ENCODE measurements around the gene HIGD1A.
A peak's percentile ranks its signal among the peaks of the same experiment; 100 is the strongest.
"Not testable (repeated sequence)": the region's sequence is repeated elsewhere in the genome, so short reads cannot be mapped to it uniquely, and the experiment has no call there.

The HIGD1A gene

DNA sequence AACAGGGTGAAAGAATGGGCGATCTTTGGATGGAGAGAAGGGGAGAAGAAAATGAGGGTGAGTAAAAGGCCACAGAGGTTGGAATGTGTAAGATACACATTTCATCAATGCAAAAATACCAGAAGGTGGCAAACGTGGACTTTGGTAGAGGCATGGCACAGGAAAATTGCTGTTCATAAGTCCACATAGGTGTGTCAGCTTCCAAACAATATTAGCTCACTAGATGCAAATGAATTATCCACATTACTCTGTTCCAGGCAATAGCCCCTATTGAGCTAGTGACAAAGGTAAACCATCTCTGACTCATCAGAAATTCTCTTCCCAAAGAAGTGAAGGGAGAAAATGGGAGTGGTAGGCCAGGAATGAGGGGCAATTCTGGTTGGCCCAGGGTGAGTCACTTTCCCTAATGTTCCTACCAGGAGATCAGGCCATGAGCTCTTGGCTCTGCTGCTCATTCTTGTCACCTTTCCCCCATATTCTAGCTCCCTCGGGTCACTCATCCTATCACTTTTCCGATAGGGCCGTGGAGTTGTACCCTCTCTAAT, 24.9 kb upstream of the HIGD1A start:
- DNase-seq = no peak

DNA sequence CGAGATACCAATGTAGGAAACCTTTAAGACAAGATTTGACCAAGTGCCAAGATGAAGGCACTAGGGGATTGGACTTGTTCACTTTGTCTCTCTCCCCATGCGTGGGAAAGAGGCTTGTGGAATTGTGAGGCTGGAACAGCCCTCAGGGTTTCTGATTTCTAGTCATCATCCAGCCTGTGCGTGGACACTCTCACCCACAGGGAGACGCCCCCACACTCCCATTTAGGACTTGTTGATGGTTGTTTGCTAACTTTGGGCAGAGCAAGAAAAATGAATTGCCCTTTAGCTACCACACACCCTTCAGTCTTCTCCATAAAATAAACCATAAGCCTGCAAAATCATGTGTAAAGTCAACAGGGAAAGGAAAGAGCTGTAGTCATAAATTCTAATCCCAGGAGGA, 23.4 kb upstream of the HIGD1A start:
- no peak for DNase-seq

DNA sequence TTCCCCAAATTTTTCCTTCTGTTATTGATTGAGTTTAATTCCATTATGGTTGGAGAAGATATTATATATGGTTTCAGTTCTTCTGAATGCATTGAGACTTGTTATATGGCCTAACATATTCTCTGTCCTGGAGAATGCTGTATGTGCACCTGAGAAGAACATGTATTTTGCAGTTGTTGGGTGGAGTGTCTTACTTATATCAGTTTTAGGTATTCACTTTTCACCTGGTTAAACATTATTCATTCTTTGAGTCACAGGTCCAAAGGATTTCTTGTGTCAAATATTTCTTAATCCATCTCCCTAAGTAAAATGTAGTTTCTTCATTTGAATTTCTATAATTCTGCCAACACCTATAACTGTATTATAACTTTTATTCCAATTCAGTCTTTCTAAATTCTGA, 22.7 kb upstream of the HIGD1A start:
- no peak for DNase-seq

DNA sequence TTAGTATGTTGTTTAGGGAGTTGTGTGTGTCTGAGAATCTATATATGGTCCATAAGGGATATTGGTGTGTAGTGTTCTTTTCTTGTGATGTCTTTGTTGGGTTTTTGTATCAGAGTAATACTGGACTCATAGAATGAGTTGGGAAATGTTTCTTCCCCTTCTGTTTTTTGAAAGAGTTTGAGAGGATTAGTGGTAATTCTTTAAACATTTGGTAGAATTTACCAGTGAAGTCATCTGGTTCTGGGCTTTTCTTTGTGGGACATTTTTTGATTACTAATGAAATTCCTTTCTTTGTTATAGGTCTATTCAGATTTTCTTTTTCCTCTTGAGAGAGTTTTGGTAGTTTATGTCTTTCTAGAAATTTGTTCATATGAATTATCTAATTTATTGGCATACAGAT, 21.9 kb upstream of the HIGD1A start:
- no peak for DNase-seq

DNA sequence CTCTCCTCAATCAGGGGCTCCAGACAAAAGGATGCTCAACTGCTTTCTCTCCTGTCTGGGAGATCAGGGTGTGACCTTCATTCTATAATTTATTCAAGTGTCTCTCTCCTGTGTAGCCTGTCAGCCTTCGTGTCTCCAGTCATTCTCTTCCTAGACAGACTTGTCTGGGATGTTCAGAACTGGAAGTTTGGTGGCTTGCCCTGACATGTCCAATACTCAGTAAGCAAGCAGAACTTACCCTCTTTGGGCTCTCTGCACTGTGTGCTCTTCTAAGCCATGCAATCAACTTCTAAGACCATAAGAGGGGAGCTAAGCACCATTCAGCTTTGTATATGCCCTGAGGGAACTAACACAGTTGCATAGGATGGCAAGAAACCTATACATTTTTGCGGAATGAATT, 19.1 kb upstream of the HIGD1A start:
- no peak for DNase-seq

DNA sequence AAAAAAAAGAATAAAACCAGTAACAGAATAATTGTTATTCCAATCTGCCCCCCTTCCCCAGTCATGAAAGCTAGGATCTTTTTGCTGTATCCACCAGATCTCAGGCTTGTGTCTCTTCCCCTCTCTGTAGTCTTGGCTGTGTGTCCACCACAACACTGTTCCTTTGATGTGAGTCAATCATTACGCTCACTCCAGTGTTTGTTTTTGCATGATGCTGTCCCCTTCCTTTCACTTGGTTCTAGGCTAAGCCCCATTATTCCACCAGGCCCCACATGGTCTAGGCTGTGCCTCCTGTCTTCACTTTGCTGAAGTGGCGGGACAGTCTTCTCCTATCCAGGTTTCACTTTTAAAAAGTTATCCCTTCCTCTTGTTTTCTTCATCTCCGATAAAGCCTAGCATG, 18.5 kb upstream of the HIGD1A start:
- no peak for DNase-seq

DNA sequence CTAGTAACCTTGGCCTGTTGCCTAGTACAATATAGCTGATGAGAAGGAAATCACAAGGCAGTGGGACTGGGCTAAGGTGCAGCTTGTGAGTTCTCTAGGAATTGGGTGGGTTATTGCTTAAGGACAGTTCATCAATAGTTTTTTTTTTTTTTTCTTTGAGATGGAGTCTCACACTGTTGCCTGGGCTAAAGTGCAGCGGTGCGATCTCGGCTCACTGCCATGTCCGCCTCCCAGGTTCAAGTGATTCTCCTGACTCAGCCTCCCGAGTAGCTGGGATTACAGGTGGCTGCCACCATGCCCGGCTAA, 16.4 kb upstream of the HIGD1A start:
- no peak for DNase-seq

DNA sequence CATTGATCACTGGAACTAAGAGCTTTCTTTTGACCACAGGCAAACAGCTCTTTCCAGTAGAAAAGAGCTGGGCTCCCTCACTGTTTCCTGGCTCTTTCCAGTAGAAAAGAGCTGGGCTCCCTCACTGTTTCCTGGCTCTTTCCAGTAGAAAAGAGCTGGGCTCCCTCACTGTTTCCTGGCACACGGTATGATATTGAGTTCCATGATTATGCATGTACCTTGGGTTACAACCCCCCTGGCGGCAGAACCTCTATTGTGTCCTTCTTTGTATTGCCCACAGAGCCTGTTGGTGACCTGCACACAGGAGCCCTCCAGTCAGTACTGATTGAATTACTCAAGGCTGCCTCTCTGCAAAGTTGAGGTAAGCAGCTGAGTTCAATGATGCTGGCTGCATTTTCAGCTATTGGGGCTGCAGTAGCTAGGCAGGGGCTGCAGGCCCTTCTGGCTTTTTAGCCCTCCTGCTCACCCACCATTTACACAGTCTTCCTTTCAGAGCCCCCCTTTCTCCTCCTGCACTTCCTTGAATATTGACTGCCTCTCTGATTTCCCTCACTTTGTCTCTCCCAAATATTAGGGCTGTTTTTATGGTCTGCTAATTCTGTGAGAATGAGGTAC, 15.2 kb upstream of the HIGD1A start:
- no peak for DNase-seq

DNA sequence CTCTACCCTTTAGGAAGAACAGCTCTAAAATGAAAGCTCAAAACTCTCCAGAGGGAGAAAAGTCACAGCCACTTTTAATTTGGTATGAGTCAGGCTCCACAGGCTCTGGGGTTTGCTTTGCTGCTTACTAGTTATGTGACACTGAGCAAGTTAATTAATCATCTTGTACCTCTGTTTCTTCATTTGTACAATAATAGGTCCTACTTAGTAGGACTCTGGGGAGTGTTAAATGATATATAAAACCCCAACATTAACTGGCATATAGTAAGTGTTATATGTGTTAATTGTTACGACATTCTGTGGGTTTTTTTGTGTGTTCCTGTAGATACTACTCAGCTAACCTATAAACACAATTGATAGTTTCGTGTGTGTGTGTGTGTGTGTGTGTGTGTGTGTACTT, 11.5 kb upstream of the HIGD1A start:
- no peak for DNase-seq

DNA sequence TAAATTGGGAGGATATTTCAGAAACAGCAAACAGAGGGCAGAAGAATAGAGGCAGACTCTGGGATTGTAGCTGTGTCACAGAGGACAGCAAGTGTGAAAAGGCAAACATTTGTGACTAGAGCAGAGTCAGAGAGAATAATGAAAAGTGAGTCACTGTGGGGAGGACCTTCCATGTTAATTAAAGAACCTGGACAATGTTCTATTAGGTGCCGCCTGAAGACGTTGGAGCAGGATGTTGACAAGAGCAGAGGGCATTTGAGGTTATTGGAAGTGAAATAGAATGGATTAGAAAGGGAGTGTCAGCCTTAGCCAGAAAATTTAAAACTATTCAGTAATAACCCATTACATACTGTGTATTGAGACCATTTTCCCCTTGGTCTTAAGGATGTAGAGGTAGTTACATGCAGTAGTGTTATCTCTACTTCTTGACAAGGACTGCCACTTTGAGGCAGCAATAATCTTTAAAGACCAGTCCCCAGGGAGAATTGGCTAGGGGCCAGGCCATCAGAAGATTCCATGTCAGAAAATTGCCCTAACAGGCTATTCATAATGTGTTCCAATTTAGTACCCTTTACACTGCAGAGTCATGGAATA, 10.7 kb upstream of the HIGD1A start:
- no peak for DNase-seq

DNA sequence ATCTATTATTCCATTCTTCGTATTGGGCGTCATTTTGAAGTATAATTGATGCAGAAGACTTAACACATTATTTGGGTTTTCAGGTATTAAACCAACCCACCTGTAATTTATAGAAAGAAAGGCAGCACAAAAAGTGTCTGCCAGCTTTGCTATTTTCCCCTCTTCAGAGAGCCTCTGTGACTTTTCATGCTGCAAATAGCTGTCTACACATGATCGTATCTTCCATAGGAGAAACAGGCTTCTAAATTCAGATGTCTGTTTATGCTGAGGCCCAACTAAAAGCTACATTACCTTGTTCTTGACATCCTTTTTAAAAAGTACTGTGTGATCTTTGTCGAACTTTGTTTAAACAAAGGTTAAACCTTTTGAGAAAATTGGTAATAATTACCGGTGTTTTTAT, 10.0 kb upstream of the HIGD1A start:
- DNase-seq = no peak

DNA sequence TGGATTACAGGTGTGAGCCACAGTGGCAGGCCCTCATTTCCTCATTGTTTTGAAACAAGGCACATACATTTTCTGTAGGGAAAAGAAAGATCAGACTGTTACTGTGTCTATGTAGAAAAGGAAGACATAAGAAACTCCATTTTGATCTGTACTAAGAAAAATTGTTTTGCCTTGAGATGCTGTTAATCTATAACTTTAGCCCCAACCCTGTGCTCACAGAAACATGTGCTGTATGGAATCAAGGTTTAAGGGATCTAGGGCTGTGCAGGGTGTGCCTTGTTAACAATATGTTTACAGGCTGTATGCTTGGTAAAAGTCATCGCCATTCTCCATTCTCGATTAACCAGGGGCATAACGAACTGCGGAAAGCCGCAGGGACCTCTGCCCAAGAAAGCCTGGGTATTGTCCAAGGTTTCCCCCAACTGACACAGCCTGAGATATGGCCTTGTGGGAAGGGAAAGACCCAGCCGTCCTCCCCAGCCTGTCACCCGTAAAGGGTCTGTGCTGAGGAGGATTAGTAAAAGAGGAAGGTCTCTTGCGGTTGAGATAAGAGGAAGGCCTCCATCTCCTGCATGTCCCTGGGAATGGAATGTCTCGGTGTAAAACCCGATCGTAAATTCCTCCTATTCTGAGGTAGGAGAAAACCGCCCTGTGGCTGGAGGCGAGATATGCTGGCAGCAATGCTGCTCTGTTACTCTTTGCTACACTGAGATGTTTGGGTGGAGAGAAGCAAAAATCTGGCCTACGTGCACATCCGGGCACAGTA, 7.0 kb upstream of the HIGD1A start:
- not testable (repeated sequence) for DNase-seq

DNA sequence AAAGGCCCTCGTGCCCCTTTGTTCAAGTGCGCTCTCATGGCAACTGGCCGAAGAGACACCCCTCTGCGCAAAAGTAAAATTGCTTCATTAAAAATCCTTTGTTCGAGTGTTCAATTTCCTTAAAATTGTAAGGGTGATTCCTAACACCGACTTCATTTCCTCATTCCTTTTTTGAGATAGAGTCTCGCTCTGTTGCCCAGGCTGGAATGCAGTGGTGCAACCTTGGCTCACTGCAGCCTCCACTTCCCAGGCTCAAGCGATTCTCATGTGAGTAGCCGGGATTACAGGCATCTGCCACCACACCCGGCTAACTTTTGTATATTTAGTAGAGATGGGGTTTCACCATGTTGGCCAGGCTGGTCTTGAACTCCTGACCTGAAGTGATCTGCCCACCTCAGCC, 6.4 kb upstream of the HIGD1A start:
- DNase-seq = not testable (repeated sequence)

DNA sequence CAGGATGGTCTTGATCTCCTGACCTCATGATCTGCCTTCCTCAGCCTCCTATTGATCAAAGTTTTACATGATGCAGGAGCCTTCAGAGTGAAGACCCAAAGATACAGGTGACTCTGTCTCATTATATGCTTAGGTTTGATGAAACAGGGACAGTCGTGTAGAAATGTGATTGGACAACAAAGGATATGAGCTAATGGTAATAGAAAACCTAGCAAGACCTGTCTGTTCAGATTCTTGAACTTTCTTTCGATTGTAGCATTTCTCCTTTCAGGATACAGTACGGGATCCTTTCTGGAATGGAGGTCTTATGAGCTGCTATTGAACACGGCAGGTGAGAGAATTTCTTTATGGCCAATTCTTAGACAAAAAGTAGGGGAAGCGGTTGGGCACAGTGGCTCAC, 4.9 kb upstream of the HIGD1A start, which contains the start of gene ACKR2:
TSS of gene ACKR2 (plus strand) at position 244 of the 400 bp plus-strand sequence. CDS start 55,058 bp downstream, outside the sequence.
- DNase-seq = no peak

DNA sequence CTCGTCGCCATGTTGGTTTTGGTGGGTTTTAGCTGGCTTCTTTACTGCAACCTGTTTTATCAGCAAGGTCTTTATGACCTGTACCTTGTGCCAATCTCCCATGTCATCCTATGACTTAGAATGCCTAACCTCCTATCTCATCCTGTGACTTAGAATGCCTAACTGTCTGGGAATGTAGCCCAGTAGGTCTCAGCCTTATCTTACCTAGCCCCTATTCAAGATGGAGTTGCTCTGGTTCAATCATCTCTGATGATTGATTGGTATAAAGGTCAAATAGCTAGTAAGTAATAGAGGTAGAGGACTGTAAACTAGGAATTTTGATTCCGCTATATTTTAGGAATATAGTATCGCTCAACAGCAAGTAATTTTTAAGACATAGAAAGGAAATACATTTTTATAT, 3.6 kb upstream of the HIGD1A start:
- no peak for DNase-seq

DNA sequence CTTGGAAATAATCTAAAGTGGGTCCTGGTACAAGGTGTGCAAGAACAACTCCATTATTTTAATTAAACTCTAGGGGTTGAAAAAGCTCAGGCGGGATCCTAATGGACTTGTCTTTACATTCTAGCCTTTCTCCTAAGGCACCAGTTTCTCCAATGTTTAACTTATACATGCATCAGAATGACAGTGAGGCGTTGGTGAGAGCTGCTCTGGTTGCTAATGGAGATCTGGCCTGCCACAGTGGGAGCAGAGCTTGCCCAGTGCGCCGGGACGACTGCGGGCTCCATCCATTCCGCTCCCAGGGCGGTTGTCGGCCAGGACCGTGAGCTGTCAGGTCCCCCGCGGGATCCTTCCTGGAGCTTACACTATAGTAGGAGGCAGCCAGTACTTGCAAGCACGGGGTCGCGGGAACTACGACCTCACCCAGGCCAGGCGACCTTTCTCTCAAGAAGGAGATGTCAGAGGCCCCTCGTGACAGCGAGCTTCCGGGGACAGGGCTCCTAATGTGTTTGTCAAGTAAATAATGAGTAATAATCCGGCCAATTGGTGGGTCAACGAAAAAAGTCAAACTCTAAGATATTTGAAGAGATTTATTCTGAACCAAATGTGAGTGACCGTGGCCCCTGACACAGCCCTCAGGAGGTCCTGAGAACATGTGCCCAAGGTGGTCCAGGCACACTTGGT, 991 bp upstream of the HIGD1A start:
- no peak for DNase-seq

DNA sequence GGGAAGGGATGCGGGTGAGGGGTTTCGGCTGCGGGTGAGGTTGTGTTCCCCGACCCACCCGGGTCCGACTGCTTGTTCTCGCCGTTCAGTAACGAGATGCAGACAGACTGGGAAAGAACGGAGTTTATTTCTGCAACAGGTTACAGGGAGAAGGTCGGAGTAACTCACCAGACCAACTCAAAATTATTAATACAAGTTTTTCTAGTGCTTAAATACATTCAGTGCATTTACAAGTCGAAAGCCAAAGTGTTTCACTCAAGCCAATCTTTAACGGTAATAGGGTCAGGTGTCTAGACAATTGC, 492 bp upstream of the HIGD1A start:
- DNase-seq = no peak

DNA sequence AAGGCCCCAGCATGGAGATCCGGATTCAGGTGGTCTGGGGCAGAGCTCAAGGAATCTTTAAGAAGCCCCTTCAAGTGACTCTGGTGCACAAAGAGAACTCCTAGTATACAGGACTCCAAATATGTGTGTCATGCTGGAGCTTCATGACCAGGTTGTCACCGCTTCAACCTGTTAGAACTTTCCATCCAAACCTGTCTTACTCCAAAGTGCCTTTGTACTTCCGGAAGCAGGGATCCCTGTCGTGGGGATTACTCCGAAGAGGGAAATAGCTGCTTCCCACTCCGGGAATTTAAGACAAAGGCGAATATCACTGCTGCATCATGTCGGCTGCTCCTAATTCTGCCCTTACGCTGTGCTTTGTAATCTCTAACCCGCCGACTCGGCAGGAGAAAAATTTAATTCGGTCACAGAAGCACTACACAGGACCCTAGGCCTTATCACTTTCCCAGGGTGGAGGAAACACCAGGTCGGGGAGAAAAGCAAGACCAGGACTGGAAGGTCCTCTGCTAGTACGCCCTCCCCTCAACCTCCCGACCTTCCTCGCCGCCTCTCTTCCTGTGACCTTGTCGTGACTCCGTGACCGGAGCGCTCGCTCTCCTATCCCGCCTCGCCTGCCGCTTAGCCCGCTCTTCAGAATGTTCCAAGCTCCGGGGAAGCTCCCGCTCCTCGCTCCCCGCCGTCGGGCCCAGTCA, 730 bp downstream of the HIGD1A start:
- DNase-seq = peak; percentile 50 to 59

DNA sequence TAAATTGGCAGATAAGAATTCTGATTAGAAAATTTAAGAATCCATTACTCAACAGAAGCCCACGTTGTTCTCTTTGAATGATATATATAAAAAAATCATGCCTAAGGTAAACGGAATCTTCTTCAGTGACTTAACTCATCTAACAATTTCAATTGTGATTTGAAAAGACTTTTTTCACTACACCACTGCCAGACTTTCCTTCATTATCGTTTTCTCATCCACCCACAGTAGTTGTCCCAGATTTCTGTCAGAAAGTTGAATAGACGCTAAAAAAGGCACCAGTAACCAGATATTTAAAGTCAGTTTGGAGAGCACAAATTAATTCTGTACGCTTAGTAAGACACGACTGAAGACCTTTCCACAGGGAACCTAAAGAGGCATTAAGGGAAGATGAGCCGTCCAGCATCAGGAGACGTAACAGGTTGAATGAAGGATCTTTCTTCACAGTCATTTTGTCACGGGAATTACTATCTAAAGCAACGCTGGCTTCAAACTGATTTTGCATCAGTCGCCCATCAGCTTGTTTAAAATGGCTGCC, 1.3 kb downstream of the HIGD1A start:
- DNase-seq = no peak

DNA sequence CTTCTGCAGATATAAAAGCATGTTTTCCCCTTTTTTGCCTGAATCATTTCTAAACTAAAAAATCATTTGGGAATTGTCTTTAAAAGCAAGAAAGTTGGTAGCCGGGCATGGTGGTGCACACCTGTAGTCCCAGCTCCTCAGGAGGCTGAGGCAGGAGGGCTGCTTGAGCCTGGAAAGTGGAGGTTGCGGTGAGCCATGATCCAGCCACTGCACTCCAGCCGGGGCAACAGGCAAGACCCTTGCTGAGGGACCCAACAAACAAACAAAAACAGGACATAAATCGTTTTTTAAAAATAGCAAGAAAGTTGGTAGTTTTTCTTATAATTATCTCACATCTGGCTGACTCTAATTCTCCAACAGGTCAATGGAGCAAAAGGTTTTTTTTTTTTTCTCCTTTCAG, 2.5 kb downstream of the HIGD1A start:
- no peak for DNase-seq

DNA sequence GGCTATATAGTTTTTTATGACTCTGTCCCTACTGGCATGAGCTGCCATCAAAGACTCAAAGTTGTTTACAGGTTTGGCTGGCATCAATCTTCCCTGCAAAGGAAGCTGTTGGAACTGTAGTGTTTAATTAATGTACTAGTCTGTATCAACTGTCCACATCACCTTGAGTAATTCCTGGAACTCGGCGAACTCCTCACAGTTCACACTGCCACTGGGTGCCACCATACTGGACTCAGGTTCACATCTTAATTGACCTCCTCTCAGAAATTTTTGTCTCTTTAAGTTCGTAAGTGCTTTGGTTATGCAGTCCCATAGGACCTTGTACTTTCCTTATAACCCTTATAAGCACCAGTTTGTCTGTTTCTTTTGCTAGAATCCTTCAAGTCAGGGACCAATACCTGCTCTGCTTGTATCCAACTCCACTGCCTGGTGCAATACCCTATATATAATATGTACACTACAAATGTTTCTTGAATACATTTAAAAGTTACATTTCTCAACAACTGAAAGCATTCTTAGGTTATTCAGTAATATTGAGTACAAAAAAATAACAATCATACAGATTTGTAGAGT, 3.2 kb downstream of the HIGD1A start:
- DNase-seq = no peak

DNA sequence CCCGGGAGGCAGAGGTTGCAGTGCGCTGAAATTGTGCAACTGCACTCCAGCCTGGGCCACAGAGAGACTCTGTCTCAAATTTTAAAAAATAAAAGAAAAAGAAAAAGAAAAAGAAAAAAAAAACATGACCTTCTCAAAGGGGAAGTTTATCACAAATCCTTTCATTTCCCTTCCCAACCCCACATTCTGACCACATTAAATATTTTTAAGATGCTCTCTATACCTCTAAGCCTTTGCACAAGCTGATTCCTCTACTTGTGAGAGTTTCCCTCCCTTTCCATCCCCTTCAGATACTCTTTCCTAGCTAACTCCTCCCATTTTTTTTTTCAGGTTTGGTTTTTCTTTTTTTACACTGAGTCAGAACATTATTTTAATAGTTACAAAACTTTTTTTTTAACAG, 4.0 kb downstream of the HIGD1A start:
- no peak for DNase-seq

DNA sequence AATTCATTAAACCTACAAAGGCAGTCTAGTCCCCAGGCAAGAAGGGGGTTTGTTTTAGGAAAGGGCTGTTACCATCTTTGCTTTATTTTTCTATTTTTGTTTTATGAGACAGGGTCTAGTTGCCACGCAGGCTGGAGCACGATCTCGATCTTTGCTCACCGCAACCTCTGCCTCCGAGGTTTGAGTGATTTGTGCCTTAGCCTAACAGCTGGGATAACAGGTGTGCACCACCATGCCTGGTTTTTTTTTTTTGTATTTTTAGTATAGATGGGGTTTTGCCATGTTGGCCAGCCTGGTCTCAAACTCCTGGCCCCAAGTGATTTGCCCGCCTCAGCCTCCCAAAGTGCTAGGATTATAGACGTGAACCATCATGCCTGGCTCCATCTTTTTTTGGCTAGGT, 4.9 kb downstream of the HIGD1A start:
- DNase-seq = no peak
